IMR-90 (cell line): ENCODE data around the gene GANC. TPM values are rescaled to one million over a fixed set of nuclear protein-coding genes. Genes with fewer than 3 reads are reported as not detected.

Source experiments
- ATAC-seq: fragments of 200-7000 bp; cut with Tn5 transposase; 2 replicates; pipeline ENCODE4 v1.9.1; 2020; ENCODE audit warnings: low read depth, mild to moderate bottlenecking, moderate library complexity
- BruUV-seq: library from RNA; stranded (reverse); fragments of 400-500 nt; replicated peaks from 2 replicates; lab custom pipeline; 2021; lab: Mats Ljungman, UMichigan
- CTCF ChIA-PET: fragments of 300-600 bp; formaldehyde crosslinking; extraction: SDS; loops from one replicate; lab custom pipeline; 2021; ENCODE audit warnings: antibody characterized with exemption; lab: Yijun Ruan, JAX
- POLR2A ChIA-PET: fragments of 300-600 bp; sonication (Branson Sonifier 250); formaldehyde crosslinking; loops from one replicate; lab custom pipeline; 2022; ENCODE audit warnings: antibody characterized with exemption; ENCODE audit not compliant: unreplicated experiment; lab: Charles Lee
- DNase-seq: peaks from one replicate; pipeline ENCODE4 v3.0.0; 2013
- H2AFZ ChIP-seq: replicated peaks from 2 replicates; pipeline ENCODE3; 2013; ENCODE audit warnings: low read length, mild to moderate bottlenecking; ENCODE audit not compliant: poor library complexity
- H2AK5ac ChIP-seq: 2 replicates; pipeline ENCODE4 v1.6.1; 2013; ENCODE audit warnings: low read depth, low read length, inconsistent platforms
- H2AK9ac ChIP-seq: replicated peaks from 2 replicates; pipeline ENCODE3; 2013; ENCODE audit warnings: mild to moderate bottlenecking, low read depth, low read length, moderate library complexity; ENCODE audit not compliant: poor library complexity
- H2BK120ac ChIP-seq: 2 replicates; pipeline ENCODE4 v1.6.1; 2013; ENCODE audit warnings: low read depth, low read length, inconsistent platforms
- H2BK15ac ChIP-seq: 3 replicates; pipeline ENCODE4 v1.6.1; 2013; ENCODE audit warnings: low read depth, low read length, inconsistent platforms
- H2BK20ac ChIP-seq: 2 replicates; pipeline ENCODE4 v1.6.1; 2013; ENCODE audit warnings: low read depth, mild to moderate bottlenecking, inconsistent platforms, low read length, moderate library complexity
- H2BK5ac ChIP-seq: 2 replicates; pipeline ENCODE4 v1.6.1; 2013; ENCODE audit warnings: mild to moderate bottlenecking, low read depth, low read length, inconsistent platforms; ENCODE audit not compliant: poor library complexity, severe bottlenecking
- H3K14ac ChIP-seq: replicated peaks from 2 replicates; pipeline ENCODE4 v1.6.1; 2013; ENCODE audit warnings: low read depth, low read length, inconsistent platforms
- H3K18ac ChIP-seq: 2 replicates; pipeline ENCODE4 v1.6.1; 2013; ENCODE audit warnings: low read depth, low read length, control low read depth
- H3K23ac ChIP-seq: 2 replicates; pipeline ENCODE4 v1.6.1; 2013; ENCODE audit warnings: low read depth, low read length, inconsistent platforms
- H3K27ac ChIP-seq: 2 replicates; pipeline ENCODE4 v1.5.1; 2013; ENCODE audit warnings: mild to moderate bottlenecking, control low read depth, low read length; ENCODE audit not compliant: insufficient read depth
- H3K27me3 ChIP-seq: 2 replicates; pipeline ENCODE4 v1.6.1; 2013; ENCODE audit warnings: low read length; ENCODE audit not compliant: control insufficient read depth, insufficient read depth
- H3K36me3 ChIP-seq: 2 replicates; pipeline ENCODE4 v1.6.1; 2013; ENCODE audit warnings: low read length, mixed read lengths; ENCODE audit not compliant: control insufficient read depth, insufficient read depth
- H3K4ac ChIP-seq: 2 replicates; pipeline ENCODE4 v1.6.1; 2013; ENCODE audit warnings: low read depth, low read length, inconsistent platforms
- H3K4me1 ChIP-seq: 2 replicates; pipeline ENCODE4 v1.6.1; 2013; ENCODE audit warnings: low read length, mixed read lengths; ENCODE audit not compliant: control insufficient read depth, insufficient read depth
- H3K4me2 ChIP-seq: 2 replicates; pipeline ENCODE4 v1.6.1; 2013; ENCODE audit warnings: low read depth, mild to moderate bottlenecking, control low read depth, low read length, moderate library complexity
- H3K4me3 ChIP-seq: 2 replicates; pipeline ENCODE4 v1.5.1; 2013; ENCODE audit warnings: low read depth, mild to moderate bottlenecking, control low read depth, low read length, moderate library complexity; ENCODE audit not compliant: insufficient read depth
- H3K56ac ChIP-seq: 2 replicates; pipeline ENCODE4 v1.6.1; 2013; ENCODE audit warnings: low read length, inconsistent platforms; ENCODE audit not compliant: insufficient read depth; ENCODE audit errors: extremely low read depth
- H3K79me1 ChIP-seq, 2 experiments: 2 replicates each; pipeline ENCODE4 v1.6.1; 2013; ENCODE audit warnings: low read length in 2 of 2, inconsistent platforms in 1 of 2, low read depth in 1 of 2
- H3K9ac ChIP-seq: 2 replicates; pipeline ENCODE4 v1.6.1; 2013; ENCODE audit warnings: low read depth, low read length, control low read depth
- H3K9me1 ChIP-seq: 2 replicates; pipeline ENCODE4 v1.6.1; 2013; ENCODE audit warnings: low read length, inconsistent platforms; ENCODE audit not compliant: insufficient read depth
- H3K9me3 ChIP-seq: 2 replicates; pipeline ENCODE4 v1.6.1; 2013; ENCODE audit warnings: low read length; ENCODE audit not compliant: control insufficient read depth, insufficient read depth
- H4K20me1 ChIP-seq: 2 replicates; pipeline ENCODE4 v1.6.1; 2013; ENCODE audit warnings: low read length, inconsistent platforms; ENCODE audit not compliant: insufficient read depth
- H4K5ac ChIP-seq: 2 replicates; pipeline ENCODE4 v1.6.1; 2013; ENCODE audit warnings: mild to moderate bottlenecking, low read depth, low read length, control low read depth
- H4K8ac ChIP-seq, 2 experiments: 2 replicates each; pipeline ENCODE4 v1.6.1; 2013; ENCODE audit warnings: low read depth in 2 of 2, low read length in 2 of 2, control low read depth in 1 of 2, inconsistent platforms in 1 of 2
- H4K91ac ChIP-seq: 2 replicates; pipeline ENCODE4 v1.6.1; 2013; ENCODE audit warnings: low read depth, low read length, inconsistent platforms; ENCODE audit not compliant: insufficient read depth
- BHLHE40 ChIP-seq: fragments of 150-350 bp; IDR thresholded peaks from 2 replicates; pipeline ENCODE4 v1.6.1; 2016; ENCODE audit warnings: mild to moderate bottlenecking, low read depth, low read length
- CEBPB ChIP-seq: IDR thresholded peaks from 2 replicates; pipeline ENCODE4 v1.6.1; 2012; ENCODE audit warnings: low read depth, low read length, improper control_type of control experiment
- CHD1 ChIP-seq: IDR thresholded peaks from 2 replicates; pipeline ENCODE4 v1.6.1; 2012; ENCODE audit warnings: low read depth, low read length, improper control_type of control experiment
- ELK1 ChIP-seq: fragments of 150-350 bp; IDR thresholded peaks from 2 replicates; pipeline ENCODE4 v1.6.1; 2016; ENCODE audit warnings: low read depth, mild to moderate bottlenecking, low read length, moderate library complexity, borderline replicate concordance
- FOS ChIP-seq: fragments of 150-350 bp; IDR thresholded peaks from 2 replicates; pipeline ENCODE4 v1.6.1; 2016; ENCODE audit warnings: low read depth, low read length
- MAFK ChIP-seq: IDR thresholded peaks from 2 replicates; pipeline ENCODE4 v1.6.1; 2012; ENCODE audit warnings: low read depth, low read length, improper control_type of control experiment
- MAZ ChIP-seq: IDR thresholded peaks from 2 replicates; pipeline ENCODE4 v1.6.1; 2012; ENCODE audit warnings: low read depth, mild to moderate bottlenecking, low read length, improper control_type of control experiment, moderate library complexity, borderline replicate concordance
- MXI1 ChIP-seq: IDR thresholded peaks from 2 replicates; pipeline ENCODE4 v1.6.1; 2012; ENCODE audit warnings: low read depth, mild to moderate bottlenecking, low read length, moderate library complexity, borderline replicate concordance
- NFE2L2 ChIP-seq: fragments of 150-350 bp; IDR thresholded peaks from 2 replicates; pipeline ENCODE4 v1.6.1; 2016; ENCODE audit warnings: low read depth, mild to moderate bottlenecking, low read length
- POLR2A ChIP-seq: IDR thresholded peaks from 2 replicates; pipeline ENCODE4 v1.6.1; 2012; ENCODE audit warnings: mild to moderate bottlenecking, low read depth, low read length
- RAD21 ChIP-seq: IDR thresholded peaks from 2 replicates; pipeline ENCODE4 v1.6.1; 2012; ENCODE audit warnings: low read length, improper control_type of control experiment
- RCOR1 ChIP-seq: IDR thresholded peaks from 2 replicates; pipeline ENCODE4 v1.6.1; 2012; ENCODE audit warnings: mild to moderate bottlenecking, low read length, improper control_type of control experiment; ENCODE audit not compliant: insufficient replicate concordance
- RFX5 ChIP-seq: IDR thresholded peaks from 2 replicates; pipeline ENCODE4 v1.8.0; 2012; ENCODE audit warnings: low read depth, mild to moderate bottlenecking, low read length, moderate library complexity
- SMC3 ChIP-seq: fragments of 150-350 bp; IDR thresholded peaks from 2 replicates; pipeline ENCODE4 v1.6.1; 2016; ENCODE audit warnings: low read depth, mild to moderate bottlenecking, antibody characterized with exemption, low read length, moderate library complexity
- dilution Hi-C: fragments of 300-500 bp; cut with HindIII; formaldehyde crosslinking; loops from one replicate; pipeline ENCODE4 v1.14.3; 2018; ENCODE audit warnings: low sequenced_read_pairs; ENCODE audit not compliant: unreplicated experiment
- in situ Hi-C: fragments of 300-500 bp; cut with MboI; formaldehyde crosslinking; loops from 3 replicates; pipeline ENCODE4 v1.14.3; 2019; ENCODE audit warnings: low sequenced_read_pairs, inconsistent platforms, mixed read lengths
- intact Hi-C: fragments of 100-400 bp; cut with micrococcal nuclease; formaldehyde crosslinking; loops from 2 replicates; pipeline ENCODE4 v1.10.0; 2022
- polyA plus RNA-seq, 3 experiments: library from polyadenylated mRNA; depleted of rRNA; stranded (reverse); fragments of >200 nt; gene quantifications; 2 replicates each; pipeline ENCODE4 v1.2.3, GENCODE V29; 2012; ENCODE audit warnings: low replicate concordance in 1 of 3
- total RNA-seq: library from RNA; depleted of rRNA; stranded (reverse); fragments of >200 nt; gene quantifications from 2 replicates; pipeline ENCODE4 v1.2.3, GENCODE V29; 2012
- TF ChIP-seq, protein P1 (sequence below): conservative IDR thresholded peaks from 2 replicates; pipeline ENCODE4 v1.5.1; 2012; ENCODE audit warnings: mild to moderate bottlenecking, low read depth, low read length, improper control_type of control experiment
- TF ChIP-seq, protein P2 (sequence below): fragments of 150-350 bp; IDR thresholded peaks from 2 replicates; pipeline ENCODE4 v1.6.1; 2017; ENCODE audit warnings: mild to moderate bottlenecking, antibody characterized with exemption, low read length, low read depth

GANC gene
- total and polyA plus RNA-seq, 2 of the 4 experiments (the other 2 are of a cell fraction), result 7.1 to 19.2 TPM

DNA sequence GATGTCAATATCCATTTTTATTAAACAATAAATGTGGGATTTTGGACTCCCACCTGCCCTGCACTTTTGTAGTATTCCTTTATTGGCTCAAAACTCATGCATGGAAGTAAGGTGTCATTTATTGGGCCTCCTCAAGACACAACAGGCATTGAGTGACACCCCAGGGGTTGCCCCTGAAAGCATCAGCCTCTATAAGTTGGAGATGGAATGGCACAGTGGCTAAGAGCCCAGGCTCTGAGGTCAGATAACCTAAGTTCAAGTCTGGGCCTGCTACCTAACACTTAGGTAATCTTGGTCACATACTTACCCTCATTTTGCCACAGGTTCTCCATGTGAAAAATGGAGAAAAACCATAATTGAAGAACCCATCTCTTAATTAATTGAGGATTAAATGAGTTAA lies 90.9 kb downstream of the GANC start:
- Histone ChIP-seq H2AK9ac (no peak overlapping the region), H3K23ac (no peak overlapping the region), H4K8ac (no peak overlapping the region), H3K4ac (no peak overlapping the region), H2BK120ac (no peak overlapping the region), H3K27ac (no peak overlapping the region), H3K9me1 (no peaks in the 10 kb centered on the region), H3K4me3 (no peak overlapping the region), H2AFZ (no peak overlapping the region), H3K4me1 (no peaks in the 10 kb centered on the region), H4K5ac (no peak overlapping the region), H2AK5ac (no peak overlapping the region), H3K14ac (no peak overlapping the region), H4K20me1 (no peaks in the 10 kb centered on the region), H2BK15ac (no peak overlapping the region), H3K56ac (no peak overlapping the region), H2BK5ac (no peak overlapping the region), H3K18ac (no peak overlapping the region), H3K4me2 (no peak overlapping the region), H3K27me3 (no peaks in the 10 kb centered on the region), H3K79me1 (no peaks in the 10 kb centered on the region), H3K36me3 (no peaks in the 10 kb centered on the region), H3K9ac (no peak overlapping the region), H2BK20ac (no peak overlapping the region), H4K91ac (no peak overlapping the region), H3K9me3 (no peaks in the 10 kb centered on the region)
- ATAC-seq (no peak), DNase-seq (no peak)
- TF ChIP-seq CEBPB, result no peak
- TF ChIP-seq BHLHE40, result no peak
- no peak for TF ChIP-seq MXI1
- no peak for TF ChIP-seq FOS
- no peak for TF ChIP-seq RAD21
- no peak for TF ChIP-seq RCOR1
- TF ChIP-seq ELK1, result no peak
- no peak for TF ChIP-seq MAFK
- TF ChIP-seq, protein P1, sequence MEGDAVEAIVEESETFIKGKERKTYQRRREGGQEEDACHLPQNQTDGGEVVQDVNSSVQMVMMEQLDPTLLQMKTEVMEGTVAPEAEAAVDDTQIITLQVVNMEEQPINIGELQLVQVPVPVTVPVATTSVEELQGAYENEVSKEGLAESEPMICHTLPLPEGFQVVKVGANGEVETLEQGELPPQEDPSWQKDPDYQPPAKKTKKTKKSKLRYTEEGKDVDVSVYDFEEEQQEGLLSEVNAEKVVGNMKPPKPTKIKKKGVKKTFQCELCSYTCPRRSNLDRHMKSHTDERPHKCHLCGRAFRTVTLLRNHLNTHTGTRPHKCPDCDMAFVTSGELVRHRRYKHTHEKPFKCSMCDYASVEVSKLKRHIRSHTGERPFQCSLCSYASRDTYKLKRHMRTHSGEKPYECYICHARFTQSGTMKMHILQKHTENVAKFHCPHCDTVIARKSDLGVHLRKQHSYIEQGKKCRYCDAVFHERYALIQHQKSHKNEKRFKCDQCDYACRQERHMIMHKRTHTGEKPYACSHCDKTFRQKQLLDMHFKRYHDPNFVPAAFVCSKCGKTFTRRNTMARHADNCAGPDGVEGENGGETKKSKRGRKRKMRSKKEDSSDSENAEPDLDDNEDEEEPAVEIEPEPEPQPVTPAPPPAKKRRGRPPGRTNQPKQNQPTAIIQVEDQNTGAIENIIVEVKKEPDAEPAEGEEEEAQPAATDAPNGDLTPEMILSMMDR, result no peak
- no peak for TF ChIP-seq SMC3
- TF ChIP-seq, protein P2, sequence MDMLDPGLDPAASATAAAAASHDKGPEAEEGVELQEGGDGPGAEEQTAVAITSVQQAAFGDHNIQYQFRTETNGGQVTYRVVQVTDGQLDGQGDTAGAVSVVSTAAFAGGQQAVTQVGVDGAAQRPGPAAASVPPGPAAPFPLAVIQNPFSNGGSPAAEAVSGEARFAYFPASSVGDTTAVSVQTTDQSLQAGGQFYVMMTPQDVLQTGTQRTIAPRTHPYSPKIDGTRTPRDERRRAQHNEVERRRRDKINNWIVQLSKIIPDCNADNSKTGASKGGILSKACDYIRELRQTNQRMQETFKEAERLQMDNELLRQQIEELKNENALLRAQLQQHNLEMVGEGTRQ, result no peak
- no peak for TF ChIP-seq NFE2L2
- TF ChIP-seq RFX5, result no peak
- no peak for TF ChIP-seq POLR2A
- no peak for TF ChIP-seq MAZ
- TF ChIP-seq CHD1, result no peak
- ChIA-PET CTCF (no interaction called here), POLR2A (no interaction called here)
- BruUV-seq, result no TSS peak
- intact Hi-C loops, result no loop called here
- in situ Hi-C loops, result no loop called here
- dilution Hi-C loops, result no loop called here
